NCI-H345 treated with DMSO at 0.1 percent for 48 hours (cell line): ENCODE results near the gene C3.
"Not testable (repeated sequence)": the region's sequence is repeated elsewhere in the genome, so short reads cannot be mapped to it uniquely, and the experiment has no call there.

Experiments
- DNase-seq: peaks from one replicate; lab custom pipeline; 2025; ENCODE audit not compliant: unreplicated experiment; lab: John Stamatoyannopoulos, UW

The C3 gene

GRCh38 chr19:6713773-6714692 lies 6.4 kb downstream of the C3 start:
- no peak for DNase-seq

- no peak for DNase-seq
These were observed 7.5 kb downstream of the C3 start for GRCh38 chr19:6712692-6713670.

- DNase-seq = no peak
These were observed 8.2 kb downstream of the C3 start for GRCh38 chr19:6712231-6712630.

GRCh38 chr19:6711605-6712004 lies 8.8 kb downstream of the C3 start:
- DNase-seq = no peak

GRCh38 chr19:6711078-6711361 lies 9.4 kb downstream of the C3 start:
- DNase-seq = no peak

- DNase-seq = no peak
These were observed 10.0 kb downstream of the C3 start for GRCh38 chr19:6710273-6711077.

- DNase-seq = no peak
These were observed 10.9 kb downstream of the C3 start for GRCh38 chr19:6709549-6709948.

GRCh38 chr19:6708913-6709312 lies 11.5 kb downstream of the C3 start:
- not testable (repeated sequence) for DNase-seq

- DNase-seq = no peak
These were observed 12.1 kb downstream of the C3 start for GRCh38 chr19:6708346-6708745.

- DNase-seq = no peak
These were observed 12.8 kb downstream of the C3 start for GRCh38 chr19:6707658-6708018.

GRCh38 chr19:6707011-6707657 lies 13.3 kb downstream of the C3 start:
- DNase-seq = no peak

GRCh38 chr19:6706633-6706958 lies 13.9 kb downstream of the C3 start:
- DNase-seq = no peak

GRCh38 chr19:6705931-6706632 lies 14.4 kb downstream of the C3 start:
- DNase-seq = no peak

- DNase-seq = no peak
These were observed 19.7 kb downstream of the C3 start for GRCh38 chr19:6700586-6701316.

GRCh38 chr19:6699935-6700334 lies 20.5 kb downstream of the C3 start:
- DNase-seq = no peak

- no peak for DNase-seq
These were observed 23.2 kb downstream of the C3 start for GRCh38 chr19:6697291-6697690.

GRCh38 chr19:6696239-6696820 lies 24.1 kb downstream of the C3 start:
- no peak for DNase-seq

- DNase-seq = no peak
These were observed 26.2 kb downstream of the C3 start for GRCh38 chr19:6694147-6694815.

- no peak for DNase-seq
These were observed 26.8 kb downstream of the C3 start for GRCh38 chr19:6693681-6694080.
